Stimulated activated naive CD8-positive, alpha-beta T cell treated with anti-CD3 and anti-CD28 coated beads, Interleukin-15, Interleukin-2, amounts not matched to agents 100 U/mL and 50 U/mL, for 24 hours (primary cell): ENCODE measurements around the gene SERPINE2.
"Not testable (repeated sequence)": the region's sequence is repeated elsewhere in the genome, so short reads cannot be mapped to it uniquely, and the experiment has no call there.

Experiments used
- ATAC-seq: fragments of 150-1000 bp; cut with Tn5 transposase; one replicate; pipeline ENCODE4 v1.10.0; 2021
- DNase-seq: peaks from one replicate; pipeline ENCODE4 v3.0.0; 2021

The SERPINE2 gene

DNA sequence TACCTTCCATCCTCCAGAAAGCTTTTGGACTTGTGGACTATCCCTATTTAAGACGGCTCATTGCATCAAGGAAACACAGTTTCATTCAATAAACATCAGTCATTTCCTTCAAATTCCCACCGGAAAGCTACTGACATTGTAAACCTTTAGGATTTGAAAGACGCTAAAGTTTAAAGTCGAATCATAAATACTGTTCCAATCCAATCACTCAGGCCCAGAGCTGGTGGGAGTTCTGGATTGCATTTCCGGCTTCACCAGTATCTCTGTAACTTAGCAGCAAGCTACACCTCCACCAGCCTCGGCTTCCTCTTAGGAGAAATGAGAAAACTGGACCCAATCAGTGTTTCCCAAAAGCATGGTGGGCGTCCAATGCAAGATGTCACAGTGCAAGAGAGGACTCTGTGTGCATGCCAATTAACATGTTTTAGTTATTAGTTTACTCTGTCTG, 95.5 kb downstream of the SERPINE2 start:
- DNase-seq (no peak), ATAC-seq (no peak)

DNA sequence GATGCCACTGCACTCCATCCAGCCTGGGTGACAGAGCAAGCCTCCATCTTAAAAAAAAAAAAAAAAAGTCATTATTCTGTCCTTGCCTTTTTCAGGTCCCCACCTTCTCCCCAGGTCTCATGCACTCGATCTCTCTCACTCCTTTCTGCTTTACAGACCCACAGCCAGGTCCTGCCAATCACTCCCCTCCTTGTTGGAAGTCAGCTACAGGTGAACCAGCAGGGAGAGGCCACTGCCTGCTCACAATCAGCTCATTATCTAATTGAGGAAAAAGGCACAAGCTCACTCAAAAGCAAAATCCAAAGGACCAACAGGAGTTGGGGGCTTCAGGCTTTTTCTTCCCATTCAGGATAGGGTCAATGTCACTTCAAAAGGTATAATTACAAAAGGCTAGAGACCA, 96.0 kb downstream of the SERPINE2 start:
- no peak for ATAC-seq

DNA sequence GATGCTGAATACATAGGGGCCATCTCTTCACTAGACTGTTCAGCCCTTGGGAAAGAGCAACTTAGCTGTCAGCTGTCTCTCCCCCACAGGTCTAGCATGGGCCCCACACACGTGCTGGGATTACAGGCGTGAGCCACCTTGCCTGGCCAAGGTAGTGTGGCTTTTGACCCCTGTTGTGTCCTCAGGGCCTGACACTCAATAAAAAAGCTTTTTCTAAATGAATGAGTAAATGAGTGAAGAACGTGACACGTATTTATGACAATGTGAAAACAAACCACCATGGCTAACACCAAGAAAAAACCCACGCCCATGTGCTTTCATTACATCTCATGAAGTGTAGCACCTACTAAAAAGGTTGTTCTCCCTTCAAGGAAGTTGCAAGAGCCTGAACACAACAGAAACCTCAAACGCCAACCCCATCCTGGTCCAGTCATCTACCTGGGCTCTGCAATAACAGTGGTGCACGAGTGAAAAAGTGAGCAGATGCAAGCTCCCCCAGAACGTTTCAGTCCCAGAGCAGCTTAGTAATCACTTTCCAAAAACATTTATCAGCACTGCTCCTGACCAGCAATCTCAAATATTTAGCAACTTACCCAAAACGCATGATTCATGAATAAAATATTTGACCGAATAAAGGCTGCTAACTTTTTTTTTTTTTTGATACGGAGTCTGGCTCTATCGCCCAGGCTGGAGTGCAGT, 97.4 kb downstream of the SERPINE2 start:
- DNase-seq, result peak; percentile 62
- peak; percentile 88 for ATAC-seq

More for the DNA sequence above, 96.0 kb downstream of the SERPINE2 start:
- DNase-seq, result no peak

DNA sequence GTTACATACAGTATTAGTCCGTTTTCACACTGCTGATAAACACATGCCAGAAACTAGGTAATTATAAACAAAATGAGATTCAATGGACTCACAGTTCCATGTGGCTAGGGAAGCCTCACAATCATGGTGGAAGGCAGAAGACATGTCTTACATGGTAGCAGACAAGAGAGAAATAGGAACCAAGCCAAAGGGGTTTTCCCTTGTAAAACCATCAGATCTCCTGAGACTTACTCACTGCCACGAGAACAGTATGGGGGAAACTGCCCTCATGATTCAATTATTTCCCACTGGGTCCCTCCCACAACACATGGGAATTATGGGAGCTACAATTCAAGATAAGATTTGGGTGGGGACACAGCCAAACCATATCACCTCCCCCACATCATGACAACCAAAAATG, 99.6 kb downstream of the SERPINE2 start:
- not testable (repeated sequence) for ATAC-seq, DNase-seq

DNA sequence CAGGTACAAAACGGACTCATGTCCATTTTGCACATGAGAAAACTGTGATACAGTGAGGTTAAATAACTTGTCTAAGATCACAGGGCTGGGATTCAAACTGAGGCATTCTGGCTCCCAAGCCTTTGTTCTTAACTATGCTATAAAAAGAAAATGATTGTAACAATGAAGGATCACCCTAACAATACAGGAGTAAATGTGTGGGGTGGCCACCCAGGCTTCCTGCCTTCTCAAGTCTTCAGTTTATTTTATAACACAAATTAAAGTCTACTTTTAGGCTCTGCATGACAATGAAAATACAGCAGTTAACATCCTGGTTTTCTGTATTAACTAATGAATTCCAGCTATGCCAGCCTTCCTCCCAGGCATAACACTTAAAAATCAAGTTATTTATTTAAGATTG, 101.6 kb downstream of the SERPINE2 start:
- DNase-seq (no peak), ATAC-seq (no peak)

DNA sequence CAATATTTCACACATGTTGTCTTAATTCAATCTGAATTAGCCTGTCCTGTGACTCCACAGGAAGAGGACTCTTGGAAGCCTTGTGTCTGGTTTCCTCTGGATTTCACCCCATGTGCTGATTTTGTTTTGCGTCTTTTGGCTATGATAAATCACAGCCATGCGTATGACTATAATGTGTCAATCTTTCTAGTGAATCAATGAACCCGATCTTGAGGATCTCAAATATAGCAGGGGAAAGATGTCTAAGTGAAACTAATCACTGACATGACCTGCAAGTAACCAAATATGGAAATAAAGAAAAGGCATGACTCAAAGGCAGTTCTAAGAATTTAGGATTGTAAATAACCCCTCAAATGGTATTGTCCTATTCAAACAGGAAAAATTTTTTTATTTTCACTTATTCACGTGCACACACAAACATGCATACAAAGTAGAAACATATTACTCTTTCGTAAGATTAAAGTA, 102.2 kb downstream of the SERPINE2 start:
- DNase-seq (no peak), ATAC-seq (peak; percentile 44)

DNA sequence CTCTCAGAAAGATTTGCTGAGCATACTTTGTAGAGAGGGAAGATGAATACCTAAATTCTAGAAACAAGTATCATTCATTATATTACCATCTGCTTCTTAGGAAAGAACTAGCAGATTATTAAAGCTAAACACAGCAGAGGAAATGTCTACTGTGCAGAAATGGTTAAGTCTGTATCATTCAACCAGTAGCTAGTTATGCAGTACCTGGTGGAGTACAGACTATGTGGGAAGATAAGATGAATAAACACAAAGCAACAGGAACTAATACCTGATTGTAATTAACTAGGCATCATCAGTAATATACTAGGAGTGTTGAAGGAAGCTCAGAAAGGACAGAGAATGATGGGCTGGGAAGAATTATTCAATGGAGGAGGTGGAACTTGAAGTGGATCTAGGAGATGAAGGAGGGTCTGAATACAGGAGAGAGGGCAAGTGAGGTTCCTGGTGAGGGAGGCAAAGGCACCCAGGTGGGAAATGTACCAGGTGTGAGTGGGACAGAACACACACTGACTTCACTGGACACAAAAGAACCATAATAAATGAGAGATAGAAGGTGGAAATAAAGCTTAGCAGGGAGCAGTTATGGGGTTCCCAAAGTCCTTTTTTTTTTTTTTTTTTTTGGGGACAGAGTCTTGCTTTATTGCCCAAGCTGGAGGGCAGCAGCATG, 103.5 kb downstream of the SERPINE2 start:
- ATAC-seq (no peak), DNase-seq (no peak)

DNA sequence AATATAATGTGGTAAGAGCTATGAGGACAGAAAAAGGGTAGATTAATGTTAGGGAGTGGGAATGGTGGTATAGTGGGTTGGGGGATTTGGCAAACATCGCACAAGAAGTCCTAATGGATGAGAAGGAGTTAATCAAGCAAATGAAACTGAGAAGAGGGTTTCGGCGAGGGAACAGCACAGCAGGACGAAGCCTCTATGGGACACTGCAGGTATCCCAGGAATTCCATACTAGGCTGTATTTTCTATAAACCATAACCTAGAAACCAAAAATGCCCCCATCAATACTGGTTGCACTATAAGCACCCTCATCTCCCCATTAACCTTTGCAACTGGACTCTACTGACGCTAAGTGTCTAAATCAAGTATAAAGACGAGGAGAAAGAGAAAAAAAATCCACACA, 104.2 kb downstream of the SERPINE2 start:
- ATAC-seq, result no peak
- DNase-seq, result no peak

DNA sequence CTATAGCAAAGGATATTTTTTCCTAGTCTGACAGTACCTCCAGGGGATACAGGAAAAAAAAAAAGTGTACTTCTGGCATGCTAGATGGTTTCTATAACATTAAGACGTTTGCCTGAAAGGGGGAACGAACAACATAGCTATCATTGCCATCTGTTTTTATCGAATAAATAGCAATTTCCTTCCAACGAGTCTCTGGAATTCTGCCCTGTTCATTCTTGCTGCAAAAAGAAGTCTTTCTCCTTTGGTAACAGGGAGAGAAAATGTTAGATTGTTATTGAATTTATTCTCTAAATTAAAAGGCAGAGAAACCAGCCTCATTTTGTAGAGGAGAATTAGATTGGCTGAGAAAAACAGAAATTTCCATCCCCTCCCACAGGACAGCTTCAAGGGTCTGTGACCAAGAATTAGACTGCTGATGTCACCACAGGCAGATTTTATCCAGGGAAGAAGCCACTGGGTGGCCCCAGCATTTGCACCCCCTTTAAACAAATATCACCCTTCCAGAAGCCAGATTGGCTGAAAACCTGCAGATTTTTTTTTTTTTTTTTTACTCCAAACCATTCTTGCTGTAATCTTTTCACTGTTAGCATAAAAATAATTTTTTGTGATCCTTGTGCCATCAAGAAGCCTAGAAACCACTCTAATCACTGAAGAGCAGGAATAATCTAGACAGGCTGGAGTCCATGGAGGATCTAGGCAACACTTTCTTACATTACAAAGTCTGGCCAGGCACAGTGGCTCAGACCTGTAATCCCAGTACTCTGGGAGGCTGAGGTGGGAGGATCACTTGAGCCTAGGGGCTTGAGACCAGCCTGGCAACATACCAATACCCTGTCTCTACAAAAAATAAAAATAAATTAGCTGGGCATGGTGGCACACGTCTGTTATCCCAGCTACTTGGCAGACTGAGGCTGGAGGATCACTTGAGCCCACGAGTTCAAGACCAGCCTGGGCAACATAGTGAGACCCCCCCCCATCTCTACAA, 106.0 kb downstream of the SERPINE2 start:
- ATAC-seq (no peak), DNase-seq (no peak)

DNA sequence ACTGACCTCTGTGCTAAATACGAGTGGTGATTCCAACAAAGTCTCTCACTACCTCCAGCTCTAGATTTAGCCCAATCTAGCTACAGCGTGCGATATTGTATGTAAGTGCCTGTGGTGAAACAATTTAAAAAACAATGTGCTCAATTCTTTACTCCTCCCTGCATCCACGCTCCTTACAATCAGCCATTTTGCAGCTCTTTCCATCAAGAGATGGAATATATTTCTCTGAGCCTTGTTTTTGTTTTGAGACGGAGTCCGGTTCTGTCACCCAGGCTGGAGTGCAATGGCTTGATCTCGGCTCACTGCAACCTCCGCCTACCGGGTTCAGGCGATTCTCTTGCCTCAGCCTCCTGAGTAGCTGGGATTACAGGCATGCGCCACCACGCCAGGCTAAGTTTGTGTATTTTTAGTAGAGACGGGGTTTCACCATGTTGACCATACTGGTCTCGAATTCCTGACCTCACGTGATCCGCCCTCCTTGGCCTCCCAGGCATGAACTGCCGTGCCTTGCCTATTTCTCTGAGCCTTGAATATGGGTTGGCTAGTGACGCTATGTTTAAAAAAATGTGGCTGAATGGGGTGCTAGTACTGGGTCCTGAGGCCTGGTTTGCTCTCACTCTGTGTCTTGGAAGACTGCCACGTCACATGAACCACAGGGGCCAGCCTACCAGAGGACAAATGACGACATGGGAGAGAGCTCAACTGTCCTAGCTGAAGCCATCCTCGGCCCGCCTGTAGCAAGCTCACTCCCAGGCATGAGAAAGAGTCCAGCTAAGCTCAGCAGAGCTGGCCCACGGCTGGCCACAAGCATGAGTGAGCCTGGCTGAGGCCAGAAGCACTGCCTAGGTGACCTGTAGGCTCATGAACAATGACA, 108.7 kb downstream of the SERPINE2 start:
- DNase-seq, result no peak
- peak; percentile 21 for ATAC-seq

DNA sequence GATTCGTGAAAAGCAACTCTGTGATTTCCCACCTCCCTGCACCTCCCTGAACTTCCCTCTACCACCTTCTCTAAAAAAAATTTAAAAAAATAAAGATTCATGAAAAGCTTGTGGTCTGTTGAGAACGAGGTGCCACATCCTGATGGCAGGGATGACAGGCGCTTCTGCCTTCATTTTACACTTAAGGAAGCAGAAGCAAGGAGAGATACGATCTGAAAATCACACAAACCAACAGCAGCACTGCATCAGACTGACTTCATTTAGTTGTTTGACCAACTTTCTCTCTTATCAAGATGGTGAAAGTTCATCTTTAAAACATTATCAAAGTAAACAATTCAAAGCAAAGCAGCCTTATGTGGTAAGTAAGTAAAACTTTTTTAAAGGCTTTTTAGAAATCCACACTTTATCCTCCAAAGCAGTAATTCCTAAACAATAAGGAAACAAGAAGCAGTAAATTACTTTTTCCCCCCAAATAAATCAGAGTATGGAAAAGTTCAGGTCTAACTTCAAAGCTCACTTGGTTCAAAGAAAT, 109.4 kb downstream of the SERPINE2 start:
- ATAC-seq, result peak; percentile 42
- no peak for DNase-seq

DNA sequence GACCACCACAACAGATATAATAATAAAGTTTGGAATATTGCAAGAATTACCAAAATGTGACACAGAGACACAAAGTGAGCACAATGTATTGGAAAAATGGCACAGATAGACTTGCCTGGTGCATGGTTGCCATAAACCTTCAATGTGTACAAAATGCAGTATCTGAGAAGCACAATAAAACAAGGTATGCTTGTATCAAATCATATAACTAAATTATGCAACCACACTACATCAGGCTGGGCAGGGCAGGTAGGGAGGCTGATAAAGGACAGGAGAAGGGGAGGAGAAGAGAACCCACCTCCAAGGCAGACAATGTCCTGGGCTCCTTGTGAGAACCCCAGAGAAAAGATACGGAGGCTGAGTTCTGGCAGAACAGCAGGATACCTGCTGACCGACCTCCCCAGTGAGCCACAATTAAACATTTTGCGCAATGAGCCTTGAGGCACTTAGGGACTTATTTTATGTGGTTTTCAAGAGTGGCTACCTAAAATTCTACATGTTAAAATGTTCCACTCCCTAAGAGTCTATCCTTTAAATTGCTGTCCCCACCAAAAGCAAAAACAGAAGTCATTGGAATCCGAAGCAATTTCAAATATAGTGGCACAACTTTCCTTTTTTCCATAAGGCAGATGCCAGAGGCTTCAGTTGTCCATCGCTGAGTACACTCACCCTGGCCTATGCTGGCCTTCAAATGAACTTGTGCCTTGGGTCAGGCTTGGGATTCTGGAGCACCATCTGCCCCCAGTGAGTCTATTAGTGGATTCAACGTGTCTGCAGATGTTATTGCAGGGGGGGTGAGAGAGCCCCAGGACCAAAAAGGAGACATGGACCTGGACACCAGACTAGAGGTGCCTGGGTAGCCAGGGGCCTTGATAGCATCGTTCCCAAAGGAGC, 110.7 kb downstream of the SERPINE2 start:
- no peak for DNase-seq
- ATAC-seq, result no peak

DNA sequence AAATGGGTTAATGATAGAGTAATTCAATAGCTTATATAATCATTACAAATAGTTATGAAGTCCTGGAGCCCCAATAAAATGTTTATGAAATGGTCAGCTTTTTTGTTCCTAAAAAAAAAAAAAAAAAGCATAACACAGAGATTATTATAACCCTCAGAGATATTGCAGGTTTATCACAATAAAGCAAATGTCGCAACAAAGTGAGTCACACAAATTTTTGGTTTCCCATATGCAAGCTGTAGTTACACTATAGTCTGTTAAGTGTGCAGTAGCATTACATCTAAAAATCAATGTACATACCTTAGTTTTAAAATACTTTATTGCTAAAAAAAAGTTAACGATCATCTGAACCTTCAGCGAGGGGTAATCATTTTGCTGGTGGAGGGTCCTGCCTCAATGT, 114.0 kb downstream of the SERPINE2 start:
- no peak for DNase-seq

More for the DNA sequence above, 114.0 kb downstream of the SERPINE2 start:
- ATAC-seq, result no peak
